Stimulated activated naive CD4-positive, alpha-beta T cell treated with Interleukin-2 at 50 U/mL for 16 hours (primary cell): ENCODE data around the gene RANBP3L.
"Not testable (repeated sequence)": the region's sequence is repeated elsewhere in the genome, so short reads cannot be mapped to it uniquely, and the experiment has no call there.

ENCODE experiments used
- DNase-seq: peaks from one replicate; lab custom pipeline; 2025; lab: John Stamatoyannopoulos, UW

The RANBP3L gene

GRCh38 chr5:36206913-36207312 is 94.8 kb downstream of the RANBP3L start:
- no peak for DNase-seq

- no peak for DNase-seq
These were observed 96.4 kb downstream of the RANBP3L start for GRCh38 chr5:36205329-36205728.

- DNase-seq, result no peak
These were observed 99.2 kb downstream of the RANBP3L start for GRCh38 chr5:36202521-36202961.

- DNase-seq, result no peak
These were observed 101.2 kb downstream of the RANBP3L start for GRCh38 chr5:36200513-36200912.

GRCh38 chr5:36199620-36200019 is 102.1 kb downstream of the RANBP3L start:
- no peak for DNase-seq

GRCh38 chr5:36198783-36199182 is 102.9 kb downstream of the RANBP3L start:
- not testable (repeated sequence) for DNase-seq
